Mesenchymal stem cell (in vitro differentiated cells and primary cell): ENCODE measurements around the gene MTX1.
"Not testable (repeated sequence)": the region's sequence is repeated elsewhere in the genome, so short reads cannot be mapped to it uniquely, and the experiment has no call there.

Experiments used
- DNase-seq: peaks from one replicate; pipeline ENCODE4 v3.0.0-alpha.2; 2013
- H2AFZ ChIP-seq: one replicate; pipeline ENCODE4 v1.6.1; 2013; ENCODE audit warnings: low read depth, mild to moderate bottlenecking, control low read depth, inconsistent platforms, low read length, moderate library complexity
- H2AK5ac ChIP-seq: 2 replicates; pipeline ENCODE4 v1.6.1; 2013; ENCODE audit warnings: low read length, moderate library complexity, mild to moderate bottlenecking, inconsistent platforms; ENCODE audit not compliant: severe bottlenecking
- H2BK120ac ChIP-seq: one replicate; pipeline ENCODE4 v1.6.1; 2013; ENCODE audit warnings: low read depth, mild to moderate bottlenecking, inconsistent platforms, low read length, moderate library complexity
- H2BK12ac ChIP-seq, 2 experiments: one replicate each; pipeline ENCODE4 v1.6.1; 2013; ENCODE audit warnings: inconsistent platforms in 2 of 2, low read length in 2 of 2, mild to moderate bottlenecking in 2 of 2, moderate library complexity in 2 of 2, control low read depth in 1 of 2
- H2BK15ac ChIP-seq: one replicate; pipeline ENCODE4 v1.6.1; 2013; ENCODE audit warnings: mild to moderate bottlenecking, low read depth, inconsistent platforms; ENCODE audit not compliant: poor library complexity, severe bottlenecking
- H2BK5ac ChIP-seq: 2 replicates; pipeline ENCODE4 v1.6.1; 2013; ENCODE audit warnings: low read depth, mild to moderate bottlenecking, low read length, control low read depth, inconsistent platforms; ENCODE audit not compliant: poor library complexity, severe bottlenecking
- H3K14ac ChIP-seq, 2 experiments: one replicate each; pipeline ENCODE4 v1.6.1; 2013; ENCODE audit warnings: inconsistent platforms in 2 of 2, low read length in 2 of 2, control low read depth in 1 of 2, mild to moderate bottlenecking in 1 of 2, moderate library complexity in 1 of 2
- H3K18ac ChIP-seq, 2 experiments: one replicate each; pipeline ENCODE4 v1.6.1; 2013; ENCODE audit warnings: inconsistent platforms in 2 of 2, low read length in 2 of 2, control low read depth in 1 of 2, low read depth in 1 of 2, mild to moderate bottlenecking in 1 of 2
- H3K23ac ChIP-seq, 2 experiments: one replicate each; pipeline ENCODE4 v1.6.1; 2013; ENCODE audit warnings: inconsistent platforms in 2 of 2, low read length in 2 of 2, mild to moderate bottlenecking in 2 of 2, moderate library complexity in 2 of 2, control low read depth in 1 of 2
- H3K27ac ChIP-seq: 2 replicates; pipeline ENCODE4 v1.5.1; 2013; ENCODE audit warnings: mild to moderate bottlenecking, moderate library complexity, low read length, control low read depth, inconsistent platforms; ENCODE audit not compliant: poor library complexity, severe bottlenecking
- H3K27me3 ChIP-seq, 2 experiments: 2 replicates each; pipeline versions ENCODE4 v1.6.1 to v1.7.0; 2013; ENCODE audit warnings: low read length in 2 of 2, mild to moderate bottlenecking in 2 of 2, moderate library complexity in 2 of 2, control low read depth in 1 of 2, inconsistent platforms in 1 of 2; ENCODE audit not compliant: control insufficient read depth in 1 of 2, insufficient read depth in 1 of 2
- H3K36me3 ChIP-seq, 2 experiments: 2 replicates each; pipeline versions ENCODE4 v1.6.1 to v1.7.0; 2013; ENCODE audit warnings: low read length in 2 of 2, control low read depth in 1 of 2, inconsistent platforms in 1 of 2, low read depth in 1 of 2, mild to moderate bottlenecking in 1 of 2; ENCODE audit not compliant: insufficient read depth in 2 of 2, control insufficient read depth in 1 of 2
- H3K4ac ChIP-seq, 2 experiments: one replicate each; pipeline ENCODE4 v1.6.1; 2013; ENCODE audit warnings: inconsistent platforms in 2 of 2, low read length in 2 of 2, mild to moderate bottlenecking in 2 of 2, moderate library complexity in 2 of 2, control low read depth in 1 of 2, low read depth in 1 of 2
- H3K4me1 ChIP-seq: 2 replicates; pipeline ENCODE4 v1.6.1; 2013; ENCODE audit warnings: low read depth, low read length, control low read depth; ENCODE audit not compliant: control insufficient read depth, insufficient read depth
- H3K4me2 ChIP-seq: 2 replicates; pipeline ENCODE4 v1.6.1; 2013; ENCODE audit warnings: low read length, mild to moderate bottlenecking, inconsistent platforms; ENCODE audit not compliant: poor library complexity, severe bottlenecking
- H3K4me3 ChIP-seq, 2 experiments: 2 replicates each; pipeline versions ENCODE4 v1.5.1 to v1.7.0; 2013; ENCODE audit warnings: low read length in 2 of 2, mild to moderate bottlenecking in 2 of 2, control low read depth in 1 of 2, low read depth in 1 of 2; ENCODE audit not compliant: insufficient read depth in 1 of 2
- H3K79me1 ChIP-seq: replicated peaks from 2 replicates; pipeline ENCODE4 v1.6.1; 2013; ENCODE audit warnings: mild to moderate bottlenecking, control low read depth, low read length, inconsistent platforms; ENCODE audit not compliant: poor library complexity, severe bottlenecking
- H3K9ac ChIP-seq: 2 replicates; pipeline ENCODE4 v1.7.0; 2013; ENCODE audit warnings: mild to moderate bottlenecking, low read length, moderate library complexity
- H3K9me3 ChIP-seq: 2 replicates; pipeline ENCODE4 v1.7.0; 2013; ENCODE audit warnings: mild to moderate bottlenecking, low read length; ENCODE audit not compliant: control insufficient read depth
- H4K8ac ChIP-seq: one replicate; pipeline ENCODE4 v1.6.1; 2013; ENCODE audit warnings: inconsistent platforms, mild to moderate bottlenecking, low read length, moderate library complexity
- H4K91ac ChIP-seq: one replicate; pipeline ENCODE4 v1.6.1; 2013; ENCODE audit warnings: mild to moderate bottlenecking, low read length, inconsistent platforms
- WGBS: methylation state at CpG from one replicate; pipeline ENCODE4 v1.1.7; 2013; ENCODE audit warnings: mixed read lengths; 5-methylcytosine and 5-hydroxymethylcytosine counted together

The MTX1 gene

GRCh38 chr1:155219592-155220031 lies 11.1 kb downstream of the MTX1 start:
- Histone ChIP-seq H3K27me3 (no peaks in the 10 kb centered on the region), H2AK5ac (no peak overlapping the region), H3K79me1 (peaks cover 2% of the 10 kb centered on the region), H2BK15ac (no peak overlapping the region), H3K14ac (no peak overlapping the region), H3K4me2 (no peak overlapping the region), H3K9me3 (no peaks in the 10 kb centered on the region), H3K4me3 (peak overlapping the region in 1 of 2 experiments; percentile 61), H3K23ac (no peak overlapping the region), H3K27ac (no peak overlapping the region), H3K4me1 (peaks cover 2% of the 10 kb centered on the region), H3K36me3 (peaks cover 15 to 27% of the 10 kb centered on the region in 2 experiments), H4K91ac (no peak overlapping the region), H4K8ac (peak overlapping the region; percentile 76), H3K9ac (peak overlapping the region; percentile 73), H2AFZ (no peak overlapping the region), H2BK120ac (no peak overlapping the region), H2BK5ac (no peak overlapping the region), H2BK12ac (peak overlapping the region; percentile 0 to 15), H3K18ac (peak overlapping the region in 1 of 2 experiments; percentile 67), H3K4ac (no peak overlapping the region)
- WGBS: no CpG with 5 or more reads among the region's 1 CpG
- DNase-seq: peak; percentile 25

GRCh38 chr1:155220211-155220965 lies 11.9 kb downstream of the MTX1 start:
- H3K27me3 ChIP-seq, H3K27ac ChIP-seq, H4K8ac ChIP-seq, H3K4me1 ChIP-seq, H3K9ac ChIP-seq, H2BK15ac ChIP-seq, H4K91ac ChIP-seq, H2BK5ac ChIP-seq, DNase-seq, H2AK5ac ChIP-seq, H3K4me3 ChIP-seq, H3K4ac ChIP-seq, H2AFZ ChIP-seq, H2BK12ac ChIP-seq, H3K79me1 ChIP-seq, H3K4me2 ChIP-seq, H3K14ac ChIP-seq, H3K9me3 ChIP-seq, H3K18ac ChIP-seq, H3K23ac ChIP-seq, H2BK120ac ChIP-seq: not testable (repeated sequence)
- H3K36me3 ChIP-seq: peaks cover 8 to 19% of the 10 kb centered on the region in 2 experiments
- 95% methylated on average over 8 of the region's 10 CpGs for WGBS

GRCh38 chr1:155223047-155223446 lies 14.6 kb downstream of the MTX1 start:
- H3K23ac ChIP-seq: no peak overlapping the region
- WGBS: 81% methylated on average over 5 of the region's 7 CpGs

GRCh38 chr1:155225404-155225759 lies 16.9 kb downstream of the MTX1 start:
- peak overlapping the region; percentile 95 for H3K9ac ChIP-seq
- not testable (repeated sequence) for H3K9me3 ChIP-seq, H3K36me3 ChIP-seq, H3K27me3 ChIP-seq, H3K23ac ChIP-seq, H2BK5ac ChIP-seq, H4K91ac ChIP-seq, H2BK120ac ChIP-seq, H3K14ac ChIP-seq, H3K4me2 ChIP-seq, H2AFZ ChIP-seq, H3K79me1 ChIP-seq, DNase-seq, H2BK15ac ChIP-seq
- H4K8ac ChIP-seq: peak overlapping the region; percentile 16
- peak overlapping the region; percentile 77 for H3K27ac ChIP-seq
- H3K4ac ChIP-seq: peak overlapping the region; percentile 24 to 29
- H3K4me1 ChIP-seq: peaks cover 15% of the 10 kb centered on the region
- 99% methylated on average over 8 of the region's 8 CpGs for WGBS
- peak overlapping the region in 1 of 2 experiments; percentile 28 for H3K4me3 ChIP-seq
- peak overlapping the region; percentile 67 to 77 for H3K18ac ChIP-seq
- H2BK12ac ChIP-seq: peak overlapping the region; percentile 87 to 95
- peak overlapping the region; percentile 98 for H2AK5ac ChIP-seq

More at GRCh38 chr1:155223047-155223446, 14.6 kb downstream of the MTX1 start:
- Histone ChIP-seq H2BK5ac (no peak overlapping the region), H4K91ac (no peak overlapping the region), H2BK120ac (no peak overlapping the region), H3K9me3 (no peaks in the 10 kb centered on the region), H2AFZ (no peak overlapping the region), H3K4me3 (no peak overlapping the region), H3K27ac (no peak overlapping the region), H4K8ac (no peak overlapping the region), H3K79me1 (peaks cover 2% of the 10 kb centered on the region), H3K27me3 (no peaks in the 10 kb centered on the region), H3K36me3 (no peaks in the 10 kb centered on the region), H2BK15ac (no peak overlapping the region), H3K9ac (no peak overlapping the region), H2AK5ac (peak overlapping the region; percentile 79), H3K4me2 (no peak overlapping the region), H3K4me1 (peaks cover 13% of the 10 kb centered on the region), H2BK12ac (peak overlapping the region; percentile 64 to 81), H3K18ac (no peak overlapping the region), H3K4ac (no peak overlapping the region), H3K14ac (no peak overlapping the region)
- no peak for DNase-seq
